Suprapubic skin (tissue), 3 donors: Measurements from ENCODE around the gene CNGA3.

Experiments
- POLR2A ChIP-seq, 2 donors: fragments of 450-650 bp; IDR thresholded peaks; one replicate each; pipeline ENCODE4 v1.6.1; 2017; ENCODE audit warnings: antibody characterized with exemption in 2 of 2, mild to moderate bottlenecking in 2 of 2, moderate library complexity in 2 of 2
- TF ChIP-seq, protein P1 (sequence below), 2 donors: fragments of 200-600 bp in 1 of 2; fragments of 450-650 bp in 1 of 2; sonication (generic) in 1 of 2; IDR thresholded peaks; one replicate each; pipeline ENCODE4 v1.5.1; 2016 to 2019; ENCODE audit warnings: antibody characterized with exemption in 2 of 2, mild to moderate bottlenecking in 1 of 2, moderate library complexity in 1 of 2

- TF ChIP-seq, protein P1, sequence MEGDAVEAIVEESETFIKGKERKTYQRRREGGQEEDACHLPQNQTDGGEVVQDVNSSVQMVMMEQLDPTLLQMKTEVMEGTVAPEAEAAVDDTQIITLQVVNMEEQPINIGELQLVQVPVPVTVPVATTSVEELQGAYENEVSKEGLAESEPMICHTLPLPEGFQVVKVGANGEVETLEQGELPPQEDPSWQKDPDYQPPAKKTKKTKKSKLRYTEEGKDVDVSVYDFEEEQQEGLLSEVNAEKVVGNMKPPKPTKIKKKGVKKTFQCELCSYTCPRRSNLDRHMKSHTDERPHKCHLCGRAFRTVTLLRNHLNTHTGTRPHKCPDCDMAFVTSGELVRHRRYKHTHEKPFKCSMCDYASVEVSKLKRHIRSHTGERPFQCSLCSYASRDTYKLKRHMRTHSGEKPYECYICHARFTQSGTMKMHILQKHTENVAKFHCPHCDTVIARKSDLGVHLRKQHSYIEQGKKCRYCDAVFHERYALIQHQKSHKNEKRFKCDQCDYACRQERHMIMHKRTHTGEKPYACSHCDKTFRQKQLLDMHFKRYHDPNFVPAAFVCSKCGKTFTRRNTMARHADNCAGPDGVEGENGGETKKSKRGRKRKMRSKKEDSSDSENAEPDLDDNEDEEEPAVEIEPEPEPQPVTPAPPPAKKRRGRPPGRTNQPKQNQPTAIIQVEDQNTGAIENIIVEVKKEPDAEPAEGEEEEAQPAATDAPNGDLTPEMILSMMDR (IDR thresholded peaks at IDR 0.05), result no peak
- no peak for TF ChIP-seq POLR2A (IDR thresholded peaks at IDR 0.05)
Observed at GRCh38 chr2:98317214-98317613, 29.0 kb upstream of the CNGA3 start.
